Lower leg skin (tissue), 4 donors: Measurements from ENCODE around the gene CTSL. TPM values are rescaled to one million over a fixed set of nuclear protein-coding genes. Genes with fewer than 3 reads are reported as not detected.
A peak's percentile ranks its signal among the peaks of the same experiment; 100 is the strongest.

ENCODE experiments used
- DNase-seq, 2 donors: peaks; one replicate each; pipeline ENCODE4 v3.0.0-alpha.2; 2019; ENCODE audit warnings: low spot score in 2 of 2
- H3K4me3 ChIP-seq: fragments of 200-600 bp; sonication (generic); 2 replicates; pipeline ENCODE4 v1.5.1; 2017; ENCODE audit warnings: mild to moderate bottlenecking, low read depth; ENCODE audit not compliant: poor library complexity, severe bottlenecking
- POLR2A ChIP-seq, 2 donors: fragments of 450-650 bp; IDR thresholded peaks; one replicate each; pipeline ENCODE4 v1.6.1; 2016 to 2017; ENCODE audit warnings: antibody characterized with exemption in 2 of 2, mild to moderate bottlenecking in 1 of 2, moderate library complexity in 1 of 2
- WGBS, 2 donors: methylation state at CpG; one replicate each; pipeline ENCODE4 v1.1.5; 2018; 5-methylcytosine and 5-hydroxymethylcytosine counted together
- intact Hi-C: fragments of 100-400 bp; cut with DNase I; formaldehyde crosslinking; loops from one replicate; pipeline ENCODE4 v1.15.0; 2023; ENCODE audit warnings: low total_unique reads
- total RNA-seq, 4 donors: library from RNA; depleted of rRNA; stranded (reverse); fragments of >200 nt; gene quantifications; one replicate each; pipeline ENCODE4 v1.1.0, GENCODE V29; 2016
- TF ChIP-seq, protein P1 (sequence below), 3 donors: fragments of 450-650 bp; IDR thresholded peaks; one replicate each; pipeline ENCODE4 v1.5.1; 2016; ENCODE audit warnings: antibody characterized with exemption in 3 of 3, mild to moderate bottlenecking in 3 of 3, moderate library complexity in 2 of 3

The CTSL gene
- 10 to 100 TPM; 22.0 to 41.3 (median 33.8) TPM for total RNA-seq

DNA sequence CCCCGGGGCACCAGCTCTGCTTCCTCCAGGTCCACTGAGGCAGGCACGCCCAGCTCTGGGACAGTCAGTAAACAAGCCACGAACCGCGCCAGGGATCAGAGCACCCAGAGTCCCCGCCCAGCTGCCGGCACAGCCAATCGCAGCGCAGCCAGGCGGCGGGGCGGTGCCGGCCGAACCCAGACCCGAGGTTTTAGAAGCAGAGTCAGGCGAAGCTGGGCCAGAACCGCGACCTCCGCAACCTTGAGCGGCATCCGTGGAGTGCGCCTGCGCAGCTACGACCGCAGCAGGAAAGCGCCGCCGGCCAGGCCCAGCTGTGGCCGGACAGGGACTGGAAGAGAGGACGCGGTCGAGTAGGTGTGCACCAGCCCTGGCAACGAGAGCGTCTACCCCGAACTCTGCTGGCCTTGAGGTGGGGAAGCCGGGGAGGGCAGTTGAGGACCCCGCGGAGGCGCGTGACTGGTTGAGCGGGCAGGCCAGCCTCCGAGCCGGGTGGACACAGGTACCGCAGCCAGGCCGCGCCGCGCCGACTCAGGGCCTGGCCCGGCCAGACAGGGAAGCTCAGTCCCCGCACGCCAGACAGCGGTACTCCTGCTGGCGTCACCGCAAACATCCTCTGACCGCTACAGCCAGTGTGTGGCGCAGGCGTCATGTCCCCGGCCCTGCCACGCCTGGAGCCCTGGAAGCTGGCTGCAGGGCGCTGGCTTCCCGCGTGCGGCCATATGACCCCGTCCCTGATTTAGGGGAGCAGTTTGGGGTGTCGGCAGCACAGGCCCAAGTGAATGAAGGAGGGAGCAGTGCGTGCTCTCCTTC, at the start of gene CTSL:
Gene CTSL, plus strand, starts transcription at position 220 of the 810 bp plus-strand sequence. CDS start 1,485 bp downstream, outside the sequence.
- H3K4me3 ChIP-seq: peak within 1 kb of the TSS; percentile 53
- intact Hi-C loops: no loop called here
- DNase-seq: peak; percentile 93 to 99
- TF ChIP-seq, protein P1, sequence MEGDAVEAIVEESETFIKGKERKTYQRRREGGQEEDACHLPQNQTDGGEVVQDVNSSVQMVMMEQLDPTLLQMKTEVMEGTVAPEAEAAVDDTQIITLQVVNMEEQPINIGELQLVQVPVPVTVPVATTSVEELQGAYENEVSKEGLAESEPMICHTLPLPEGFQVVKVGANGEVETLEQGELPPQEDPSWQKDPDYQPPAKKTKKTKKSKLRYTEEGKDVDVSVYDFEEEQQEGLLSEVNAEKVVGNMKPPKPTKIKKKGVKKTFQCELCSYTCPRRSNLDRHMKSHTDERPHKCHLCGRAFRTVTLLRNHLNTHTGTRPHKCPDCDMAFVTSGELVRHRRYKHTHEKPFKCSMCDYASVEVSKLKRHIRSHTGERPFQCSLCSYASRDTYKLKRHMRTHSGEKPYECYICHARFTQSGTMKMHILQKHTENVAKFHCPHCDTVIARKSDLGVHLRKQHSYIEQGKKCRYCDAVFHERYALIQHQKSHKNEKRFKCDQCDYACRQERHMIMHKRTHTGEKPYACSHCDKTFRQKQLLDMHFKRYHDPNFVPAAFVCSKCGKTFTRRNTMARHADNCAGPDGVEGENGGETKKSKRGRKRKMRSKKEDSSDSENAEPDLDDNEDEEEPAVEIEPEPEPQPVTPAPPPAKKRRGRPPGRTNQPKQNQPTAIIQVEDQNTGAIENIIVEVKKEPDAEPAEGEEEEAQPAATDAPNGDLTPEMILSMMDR (IDR thresholded peaks at IDR 0.05): no peak
- TF ChIP-seq POLR2A (IDR thresholded peaks at IDR 0.05): peak in 1 of 2 donors; percentile 26
- WGBS, 2 donors: 2 to 4% methylated on average over 8 to 22 of the region's 67 CpGs

DNA sequence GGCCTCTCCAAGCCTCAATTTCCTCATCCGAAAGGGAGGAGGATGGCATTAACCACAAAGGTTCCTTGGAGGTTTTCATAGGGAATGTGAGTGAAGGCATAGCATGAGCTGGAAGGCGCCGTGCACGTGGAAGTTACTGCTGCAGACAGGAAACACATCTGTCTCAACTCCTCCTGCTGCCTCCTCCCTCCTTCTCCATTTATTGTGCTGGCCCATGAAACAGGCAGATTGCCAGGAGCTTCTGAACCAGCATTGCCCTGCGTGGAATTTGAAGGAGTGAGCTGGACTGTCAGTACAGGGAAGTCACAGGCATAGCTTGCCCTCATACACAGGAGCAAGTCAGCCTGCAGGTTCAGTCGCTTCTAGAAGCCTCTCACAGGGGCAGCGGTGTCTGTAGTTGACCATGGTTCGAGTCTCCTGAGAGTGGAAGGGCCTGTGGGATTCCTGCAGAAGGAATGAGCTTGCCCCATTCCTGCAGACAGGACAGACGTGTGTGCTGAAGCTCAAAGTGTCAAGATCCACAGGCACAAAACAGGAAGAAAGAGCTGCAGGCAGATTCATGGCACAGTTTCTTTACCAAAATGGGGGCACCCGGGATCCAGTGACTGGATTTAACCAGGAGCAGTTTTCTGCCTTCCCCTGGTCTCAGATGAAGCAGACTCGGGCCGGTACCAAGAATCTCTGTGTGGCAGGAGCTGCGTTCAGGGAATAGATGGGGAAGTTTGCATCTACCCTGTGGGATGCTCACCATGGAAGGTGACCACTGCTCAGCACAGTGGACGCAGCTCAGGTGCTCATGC, 48.7 kb upstream of the CTSL start:
- intact Hi-C loops: loop anchor here (10.0 kb wide), 1 partner anchor 708 kb away; the partner anchor contains the start of gene SPIN1
- no peak overlapping the region for H3K4me3 ChIP-seq
- WGBS, 2 donors: 74 to 84% methylated on average over 14 of the region's 14 CpGs
- DNase-seq: peak; percentile 44 to 75
- TF ChIP-seq POLR2A (IDR thresholded peaks at IDR 0.05): no peak
- TF ChIP-seq, protein P1 (IDR thresholded peaks at IDR 0.05): no peak

DNA sequence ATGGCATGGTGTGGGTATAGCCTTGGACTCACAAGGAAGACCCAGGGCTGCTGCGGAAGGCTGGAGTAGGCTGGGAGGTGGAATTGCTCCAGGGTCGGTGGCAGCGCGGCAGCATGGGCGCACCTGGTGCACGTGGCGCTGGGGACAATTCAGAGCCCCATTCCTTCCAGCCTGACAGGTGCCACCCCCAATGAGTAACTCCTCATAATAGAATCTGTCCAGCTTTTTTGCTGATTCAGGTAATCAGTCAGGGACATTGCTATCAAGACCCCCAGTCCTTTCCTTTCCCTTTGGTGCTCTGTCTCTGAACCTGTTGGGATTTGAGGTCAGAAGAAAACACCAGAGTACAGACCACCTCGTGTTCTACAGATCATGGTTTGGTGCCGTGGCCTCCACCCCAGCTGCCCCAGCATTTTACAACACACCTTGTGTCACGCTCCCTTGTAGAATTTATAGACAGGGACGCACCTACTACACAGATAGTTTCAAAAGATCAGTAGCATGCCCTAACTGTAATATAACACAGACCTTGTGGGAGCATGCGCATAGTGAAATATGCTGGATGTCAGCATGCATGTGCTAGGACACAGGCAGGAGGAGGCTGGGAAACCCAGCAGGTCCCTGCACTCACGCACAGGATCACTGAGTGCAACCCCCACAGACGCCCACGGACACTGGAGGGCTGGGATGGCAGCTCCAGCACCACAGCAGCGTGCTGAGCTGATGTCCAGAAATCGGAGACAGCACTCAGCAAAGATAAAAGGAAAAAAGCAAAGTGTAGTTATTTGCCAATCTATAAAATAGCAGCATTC, 47.9 kb upstream of the CTSL start:
- peak in 1 of 2 donors; percentile 69 for DNase-seq
- WGBS, 2 donors: 86 to 87% methylated on average over 17 of the region's 17 CpGs
- TF ChIP-seq, protein P1 (IDR thresholded peaks at IDR 0.05): no peak
- no peak for TF ChIP-seq POLR2A (IDR thresholded peaks at IDR 0.05)
- no peak overlapping the region for H3K4me3 ChIP-seq
- intact Hi-C loops: loop anchor here (10.0 kb wide), 1 partner anchor 707 kb away; the partner anchor contains the start of gene SPIN1

DNA sequence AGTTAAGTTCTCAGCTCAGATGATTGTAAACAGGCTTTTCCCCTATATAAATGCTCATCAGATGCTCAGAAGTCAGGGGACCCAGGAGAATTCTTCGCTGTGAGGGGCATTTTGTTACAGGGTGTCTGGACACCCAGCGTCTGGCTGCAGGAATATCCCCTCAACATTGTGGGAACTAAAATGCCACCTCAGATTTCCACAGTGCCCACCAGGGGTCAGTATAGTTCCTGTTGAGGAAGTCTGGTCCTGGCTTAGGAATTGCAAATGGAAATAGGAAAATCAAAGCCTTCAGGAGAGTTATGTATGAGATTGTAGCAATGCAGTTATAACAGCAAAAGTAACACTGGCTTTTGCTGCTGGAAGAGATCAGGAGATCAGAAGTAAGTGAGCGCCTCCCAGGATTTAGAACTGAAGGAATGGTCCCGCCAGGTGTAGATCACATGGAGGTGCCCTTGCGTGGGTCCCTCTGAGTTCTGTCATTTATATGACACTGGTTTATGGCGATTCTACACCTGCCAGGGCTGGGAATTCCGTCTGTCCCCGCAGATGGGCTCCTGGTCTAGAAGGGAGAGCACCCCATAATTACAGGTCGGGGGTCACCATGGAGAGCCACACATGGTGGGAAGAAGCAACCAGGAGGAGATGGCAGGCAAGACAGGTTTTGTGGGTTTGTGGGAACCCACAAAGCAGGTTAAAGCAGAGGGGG, 47.1 kb upstream of the CTSL start:
- TF ChIP-seq, protein P1 (IDR thresholded peaks at IDR 0.05): no peak
- no peak for TF ChIP-seq POLR2A (IDR thresholded peaks at IDR 0.05)
- intact Hi-C loops: loop anchor here (10.0 kb wide), 1 partner anchor 706 kb away; the partner anchor contains the start of gene SPIN1
- 73 to 74% methylated on average over 9 of the region's 9 CpGs for WGBS, 2 donors
- peak; percentile 42 to 85 for DNase-seq
- no peak overlapping the region for H3K4me3 ChIP-seq
